ENCODE measurements around the gene UBA1.

DNA sequence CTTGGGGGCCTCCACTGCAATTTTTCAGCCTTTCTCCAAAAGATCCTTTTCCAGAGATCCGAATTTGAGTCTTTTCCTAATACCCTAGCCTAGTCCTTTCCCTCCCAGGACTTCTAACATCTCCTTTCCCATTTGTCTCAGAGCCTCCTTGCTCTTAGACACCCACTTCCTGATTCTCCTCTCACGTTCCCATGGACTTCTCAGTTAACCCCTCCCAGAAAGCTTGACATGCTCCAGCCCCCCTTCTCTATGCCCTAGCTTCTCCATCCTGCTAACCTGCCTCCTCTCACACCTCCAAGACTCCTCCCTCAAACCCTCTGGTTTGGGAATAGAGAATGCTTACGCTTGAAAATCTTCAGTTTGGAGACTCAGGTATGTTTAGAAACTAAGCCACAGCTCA, 2.5 kb downstream of the UBA1 start:
- no peak for TF ChIP-seq POLR2AphosphoS5 (IDR thresholded peaks at IDR 0.05; ENCODE audit: borderline replicate concordance, low read depth, low read length)
- TF ChIP-seq EZH2 (IDR thresholded peaks at IDR 0.05), result no peak

All from SK-N-MC (cell line).